Fibroblast of upper back skin (primary cell): ENCODE measurements around the gene ATG12.
A peak's percentile ranks its signal among the peaks of the same experiment; 100 is the strongest.
"Not testable (repeated sequence)": the region's sequence is repeated elsewhere in the genome, so short reads cannot be mapped to it uniquely, and the experiment has no call there.

Experiments used
- DNase-seq: peaks from one replicate; pipeline ENCODE4 v3.0.0-alpha.2; 2013

ATG12 gene

GRCh38 chr5:115842089-115842935 is 947 bp upstream of the ATG12 start:
- no peak for DNase-seq

- DNase-seq = no peak
Observed at GRCh38 chr5:115840873-115841272, 492 bp downstream of the ATG12 start.

GRCh38 chr5:115838885-115839518 is 2.4 kb downstream of the ATG12 start:
- peak; percentile 56 for DNase-seq

GRCh38 chr5:115835481-115835880 is 5.9 kb downstream of the ATG12 start:
- DNase-seq = no peak

GRCh38 chr5:115831163-115831768 is 10.1 kb downstream of the ATG12 start:
- peak; percentile 31 for DNase-seq

GRCh38 chr5:115829913-115830312 is 11.5 kb downstream of the ATG12 start:
- DNase-seq = no peak

GRCh38 chr5:115825948-115826347 is 15.4 kb downstream of the ATG12 start:
- no peak for DNase-seq

GRCh38 chr5:115824983-115825382 is 16.4 kb downstream of the ATG12 start:
- not testable (repeated sequence) for DNase-seq

GRCh38 chr5:115820846-115821245 is 20.5 kb downstream of the ATG12 start:
- no peak for DNase-seq

GRCh38 chr5:115818821-115819220 is 22.5 kb downstream of the ATG12 start:
- DNase-seq = no peak

GRCh38 chr5:115817386-115817785 is 24.0 kb downstream of the ATG12 start:
- no peak for DNase-seq

GRCh38 chr5:115816226-115817081 is 24.9 kb downstream of the ATG12 start, which contains the start of gene CDO1:
CDO1 (minus strand) TSS chr5:115816659; CDS start chr5:115816397, 262 bp downstream.
- DNase-seq = peak; percentile 54

- no peak for DNase-seq
Observed at GRCh38 chr5:115815693-115816225, 25.6 kb downstream of the ATG12 start.

- no peak for DNase-seq
Observed at GRCh38 chr5:115815006-115815692, 26.2 kb downstream of the ATG12 start.

- no peak for DNase-seq
Observed at GRCh38 chr5:115813719-115814118, 27.6 kb downstream of the ATG12 start.

- DNase-seq = no peak
Observed at GRCh38 chr5:115812372-115812771, 29.0 kb downstream of the ATG12 start.

- DNase-seq = no peak
Observed at GRCh38 chr5:115811406-115811805, 30.0 kb downstream of the ATG12 start.

- DNase-seq = peak; percentile 93
Observed at GRCh38 chr5:115810761-115811160, 30.6 kb downstream of the ATG12 start.

- DNase-seq = no peak
Observed at GRCh38 chr5:115809946-115810345, 31.4 kb downstream of the ATG12 start.

- DNase-seq = not testable (repeated sequence)
Observed at GRCh38 chr5:115808066-115808465, 33.3 kb downstream of the ATG12 start.

GRCh38 chr5:115807654-115808052 is 33.7 kb downstream of the ATG12 start:
- DNase-seq = no peak
